DMS153 treated with DMSO at 0.1 percent for 48 hours (cell line): Measurements from ENCODE around the gene MCHR2.

Experiments
- DNase-seq: peaks from one replicate; lab custom pipeline; 2025; ENCODE audit not compliant: unreplicated experiment; lab: John Stamatoyannopoulos, UW

Gene MCHR2

DNA sequence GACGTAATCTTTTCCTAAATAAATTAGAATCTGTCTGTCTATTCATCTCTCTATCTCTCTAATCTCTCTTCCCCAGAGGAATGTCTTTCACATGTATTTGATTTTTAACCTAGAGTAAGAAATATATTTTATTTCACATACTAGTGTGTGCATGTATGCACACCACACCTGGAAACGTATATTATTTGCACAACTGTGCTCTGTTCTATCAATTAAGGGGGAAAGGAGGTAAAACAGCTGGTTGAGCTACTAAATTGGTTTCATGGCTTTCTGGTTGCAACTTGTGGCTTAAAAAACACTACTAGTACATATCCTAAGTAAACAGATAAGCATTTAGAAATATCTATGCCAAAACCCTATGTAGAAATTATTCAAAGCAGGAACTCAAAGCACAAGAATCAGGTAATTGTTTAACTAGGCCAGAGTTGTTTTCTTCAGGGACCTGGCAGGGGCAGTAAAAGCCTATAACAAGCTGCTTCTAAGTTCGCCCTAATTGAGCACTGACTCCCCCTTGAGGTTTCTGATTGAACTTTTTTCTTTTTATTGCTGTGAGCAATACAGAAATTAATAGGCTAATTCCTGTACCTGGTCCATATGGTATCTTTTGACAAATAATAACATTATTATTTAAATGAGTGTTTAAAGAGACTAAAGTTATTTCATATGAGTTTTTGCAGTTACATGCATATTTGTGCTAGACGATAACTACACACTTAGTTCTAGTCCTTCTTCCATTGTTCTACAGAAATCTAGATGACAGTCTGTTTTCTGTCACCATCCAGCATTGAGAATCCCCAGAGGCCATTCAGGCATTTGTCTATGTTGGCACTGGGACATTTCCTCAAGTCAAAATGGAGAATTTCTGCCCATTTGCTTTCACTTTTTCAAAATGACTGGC is 88.6 kb downstream of the MCHR2 start:
- peak; percentile 74 for DNase-seq

- no peak for DNase-seq
These were observed 92.2 kb downstream of the MCHR2 start for GRCh38 chr6:99901596-99902384.

- no peak for DNase-seq
These were observed 99.2 kb downstream of the MCHR2 start for GRCh38 chr6:99894815-99895214.

GRCh38 chr6:99887066-99887465 is 107.0 kb downstream of the MCHR2 start:
- DNase-seq, result no peak

GRCh38 chr6:99885051-99885450 is 109.0 kb downstream of the MCHR2 start:
- DNase-seq, result peak; percentile 49

- no peak for DNase-seq
These were observed 111.8 kb downstream of the MCHR2 start for GRCh38 chr6:99882128-99882702.

- no peak for DNase-seq
These were observed 114.6 kb downstream of the MCHR2 start for GRCh38 chr6:99879431-99879830.

DNA sequence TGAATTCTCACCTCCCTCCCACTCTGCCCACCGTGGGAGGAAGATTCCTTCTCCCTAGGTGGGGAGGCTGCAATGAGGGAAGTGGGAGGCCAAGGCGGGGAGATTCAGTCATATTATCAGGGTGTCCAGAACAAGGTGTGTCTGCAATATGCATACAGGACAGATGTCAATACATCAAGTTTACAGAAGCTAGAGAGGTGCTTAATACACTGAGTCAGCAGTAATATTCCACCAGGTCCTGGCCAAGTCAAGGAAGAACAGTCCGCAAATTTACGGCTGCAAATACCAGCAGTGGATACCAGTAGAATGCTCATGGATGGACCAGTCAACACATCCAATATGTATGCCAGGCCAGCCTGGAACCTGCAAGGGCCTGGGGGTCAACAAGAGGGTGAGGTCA is 119.0 kb downstream of the MCHR2 start:
- no peak for DNase-seq

DNA sequence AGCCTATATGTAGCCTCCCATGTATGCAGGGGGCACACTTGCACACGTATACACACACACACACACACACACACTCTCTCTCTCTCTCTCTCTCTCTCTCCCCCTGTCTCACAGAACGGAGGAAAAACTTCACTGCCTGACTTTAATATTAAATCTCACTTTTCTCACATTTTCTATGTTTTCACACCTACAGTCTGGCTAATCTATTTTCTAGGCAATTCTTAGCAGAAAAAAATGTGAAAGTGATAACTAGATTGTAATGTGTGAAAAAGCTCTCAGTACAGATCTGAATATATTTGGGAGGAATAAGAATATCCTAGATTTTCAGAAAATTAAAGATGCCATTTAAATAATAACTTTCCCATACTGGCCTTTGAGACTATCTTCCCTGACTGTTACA is 120.9 kb downstream of the MCHR2 start:
- DNase-seq, result no peak

DNA sequence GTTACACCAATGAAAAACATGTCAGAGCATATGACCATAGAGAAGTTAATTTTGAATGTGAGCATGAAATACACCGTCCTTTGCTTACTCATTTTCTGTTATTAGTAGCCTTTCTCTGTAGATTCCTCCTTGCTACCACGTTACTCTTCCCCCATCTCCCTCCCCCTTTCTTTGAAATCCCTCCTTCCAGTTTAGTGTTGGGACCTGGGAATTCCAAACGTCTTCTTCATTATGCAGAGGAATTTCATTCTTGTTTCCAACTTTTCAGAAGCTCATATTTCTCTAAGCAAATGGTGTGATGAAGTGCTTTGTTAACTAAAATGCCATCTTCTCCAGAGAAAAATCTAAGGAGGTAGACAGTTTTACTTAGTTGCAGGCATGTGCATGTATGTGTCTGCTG is 122.4 kb downstream of the MCHR2 start:
- DNase-seq, result no peak
